Measurements from ENCODE around the gene PIEZO1. TPM values are rescaled to one million over a fixed set of nuclear protein-coding genes. Genes with fewer than 3 reads are reported as not detected.
"Not testable (repeated sequence)": the region's sequence is repeated elsewhere in the genome, so short reads cannot be mapped to it uniquely, and the experiment has no call there.

PIEZO1 gene
- total RNA-seq, 1 donor from 2014 or later: 160 TPM

DNA sequence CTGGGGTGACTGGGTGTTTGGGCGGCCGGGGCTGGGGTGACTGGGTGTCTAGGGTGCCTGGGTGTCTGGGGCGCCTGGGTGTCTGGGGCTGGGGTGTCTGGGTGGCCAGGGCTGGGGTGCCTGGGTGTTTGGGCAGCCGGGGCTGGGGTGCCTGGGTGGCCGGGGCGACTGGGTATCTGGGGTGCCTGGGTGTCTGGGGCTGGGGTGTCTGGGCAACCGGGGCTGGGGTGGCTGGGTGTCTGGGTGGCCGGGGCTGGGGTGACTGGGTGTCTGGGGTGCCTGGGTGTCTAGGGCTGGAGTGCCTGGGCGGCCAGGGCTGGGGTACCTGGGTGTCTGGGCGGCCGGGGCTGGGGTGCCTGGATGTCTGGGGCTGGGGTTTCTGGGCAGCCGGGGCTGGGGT is 40.1 kb upstream of the PIEZO1 start:
- no peak overlapping the region for H3K4me3 Mint-ChIP-seq
- no peak for DNase-seq (ENCODE audit: low spot score in 2 of 2, unreplicated experiment in 2 of 2)
- H3K27ac Mint-ChIP-seq: no peak overlapping the region
- no peaks in the 10 kb centered on the region for H3K27me3 Mint-ChIP-seq (ENCODE audit: low read depth)
- H3K9me3 Mint-ChIP-seq: no peaks in the 10 kb centered on the region
- peaks cover 8% of the 10 kb centered on the region for H3K36me3 Mint-ChIP-seq
- peaks cover under 1% of the 10 kb centered on the region for H3K4me1 Mint-ChIP-seq
- TF ChIP-seq, protein P1, sequence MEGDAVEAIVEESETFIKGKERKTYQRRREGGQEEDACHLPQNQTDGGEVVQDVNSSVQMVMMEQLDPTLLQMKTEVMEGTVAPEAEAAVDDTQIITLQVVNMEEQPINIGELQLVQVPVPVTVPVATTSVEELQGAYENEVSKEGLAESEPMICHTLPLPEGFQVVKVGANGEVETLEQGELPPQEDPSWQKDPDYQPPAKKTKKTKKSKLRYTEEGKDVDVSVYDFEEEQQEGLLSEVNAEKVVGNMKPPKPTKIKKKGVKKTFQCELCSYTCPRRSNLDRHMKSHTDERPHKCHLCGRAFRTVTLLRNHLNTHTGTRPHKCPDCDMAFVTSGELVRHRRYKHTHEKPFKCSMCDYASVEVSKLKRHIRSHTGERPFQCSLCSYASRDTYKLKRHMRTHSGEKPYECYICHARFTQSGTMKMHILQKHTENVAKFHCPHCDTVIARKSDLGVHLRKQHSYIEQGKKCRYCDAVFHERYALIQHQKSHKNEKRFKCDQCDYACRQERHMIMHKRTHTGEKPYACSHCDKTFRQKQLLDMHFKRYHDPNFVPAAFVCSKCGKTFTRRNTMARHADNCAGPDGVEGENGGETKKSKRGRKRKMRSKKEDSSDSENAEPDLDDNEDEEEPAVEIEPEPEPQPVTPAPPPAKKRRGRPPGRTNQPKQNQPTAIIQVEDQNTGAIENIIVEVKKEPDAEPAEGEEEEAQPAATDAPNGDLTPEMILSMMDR (IDR thresholded peaks at IDR 0.05; ENCODE audit: unreplicated experiment): no peak

DNA sequence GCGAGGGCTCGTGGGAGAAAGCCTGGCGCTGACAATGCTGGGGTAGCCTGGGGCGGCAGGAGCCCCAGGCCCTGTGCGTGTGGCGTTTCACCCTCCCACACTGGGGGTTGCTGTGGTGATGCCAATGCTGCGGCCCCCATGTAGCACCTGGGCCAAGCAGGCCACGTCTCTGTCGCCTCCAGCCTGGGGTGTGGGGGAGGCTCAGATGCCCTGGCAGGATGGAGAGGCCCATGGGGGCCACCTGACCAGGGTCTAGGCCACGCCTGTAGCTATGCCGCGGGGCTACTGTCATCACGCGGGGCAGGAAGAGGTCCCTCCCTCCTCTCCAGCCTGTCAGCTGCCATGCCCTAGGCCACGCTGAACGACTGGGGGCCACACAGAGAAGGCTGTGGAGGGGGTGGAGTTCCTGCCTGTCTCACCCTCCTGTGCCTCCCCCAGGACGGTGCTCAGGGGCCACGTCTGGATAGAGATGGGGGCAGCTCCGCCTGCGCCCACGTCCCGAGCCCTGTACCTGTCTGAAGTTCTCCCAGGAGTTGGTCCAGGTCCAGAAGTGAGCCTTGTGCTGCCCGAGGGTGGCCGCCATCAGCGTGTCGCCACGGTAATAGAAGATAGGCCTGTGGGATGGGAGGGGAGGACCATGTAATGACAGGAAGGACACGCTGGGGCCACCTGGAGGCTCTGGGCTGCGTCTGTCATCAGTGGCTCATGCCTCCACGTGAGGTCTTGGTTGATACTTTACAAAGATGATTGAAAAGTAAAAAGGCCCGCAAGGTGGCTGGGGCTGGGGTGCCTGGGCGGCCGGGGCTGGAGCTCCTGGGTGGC is 39.4 kb upstream of the PIEZO1 start:
- no peak for DNase-seq (ENCODE audit: low spot score in 2 of 2, unreplicated experiment in 2 of 2)
- H3K36me3 Mint-ChIP-seq: peaks cover 8% of the 10 kb centered on the region
- H3K9me3 Mint-ChIP-seq: no peaks in the 10 kb centered on the region
- H3K4me1 Mint-ChIP-seq: no peaks in the 10 kb centered on the region
- H3K27ac Mint-ChIP-seq: no peak overlapping the region
- H3K27me3 Mint-ChIP-seq (ENCODE audit: low read depth): no peaks in the 10 kb centered on the region
- TF ChIP-seq, protein P1 (IDR thresholded peaks at IDR 0.05; ENCODE audit: unreplicated experiment): no peak
- no peak overlapping the region for H3K4me3 Mint-ChIP-seq

DNA sequence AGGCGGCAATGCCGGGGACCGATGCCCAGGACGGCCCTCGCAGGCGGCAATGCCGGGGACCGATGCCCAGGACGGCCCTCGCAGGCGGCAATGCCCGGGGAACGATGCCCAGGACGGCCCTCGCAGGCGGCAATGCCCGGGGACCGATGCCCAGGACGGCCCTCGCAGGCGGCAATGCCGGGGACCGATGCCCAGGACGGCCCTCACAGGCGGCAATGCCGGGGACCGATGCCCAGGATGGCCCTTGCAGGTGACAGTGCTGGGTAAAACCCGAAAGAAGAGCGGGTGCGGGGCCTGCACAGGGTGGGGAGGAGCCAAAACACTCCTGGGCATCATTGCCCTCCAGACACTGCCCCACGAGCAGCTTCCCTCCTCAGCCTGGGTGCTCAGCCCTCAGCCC is 38.6 kb upstream of the PIEZO1 start:
- H3K27me3 Mint-ChIP-seq (ENCODE audit: low read depth); H3K4me1 Mint-ChIP-seq; DNase-seq (ENCODE audit: low spot score in 2 of 2, unreplicated experiment in 2 of 2); H3K4me3 Mint-ChIP-seq; H3K36me3 Mint-ChIP-seq; H3K9me3 Mint-ChIP-seq; H3K27ac Mint-ChIP-seq: not testable (repeated sequence)

DNA sequence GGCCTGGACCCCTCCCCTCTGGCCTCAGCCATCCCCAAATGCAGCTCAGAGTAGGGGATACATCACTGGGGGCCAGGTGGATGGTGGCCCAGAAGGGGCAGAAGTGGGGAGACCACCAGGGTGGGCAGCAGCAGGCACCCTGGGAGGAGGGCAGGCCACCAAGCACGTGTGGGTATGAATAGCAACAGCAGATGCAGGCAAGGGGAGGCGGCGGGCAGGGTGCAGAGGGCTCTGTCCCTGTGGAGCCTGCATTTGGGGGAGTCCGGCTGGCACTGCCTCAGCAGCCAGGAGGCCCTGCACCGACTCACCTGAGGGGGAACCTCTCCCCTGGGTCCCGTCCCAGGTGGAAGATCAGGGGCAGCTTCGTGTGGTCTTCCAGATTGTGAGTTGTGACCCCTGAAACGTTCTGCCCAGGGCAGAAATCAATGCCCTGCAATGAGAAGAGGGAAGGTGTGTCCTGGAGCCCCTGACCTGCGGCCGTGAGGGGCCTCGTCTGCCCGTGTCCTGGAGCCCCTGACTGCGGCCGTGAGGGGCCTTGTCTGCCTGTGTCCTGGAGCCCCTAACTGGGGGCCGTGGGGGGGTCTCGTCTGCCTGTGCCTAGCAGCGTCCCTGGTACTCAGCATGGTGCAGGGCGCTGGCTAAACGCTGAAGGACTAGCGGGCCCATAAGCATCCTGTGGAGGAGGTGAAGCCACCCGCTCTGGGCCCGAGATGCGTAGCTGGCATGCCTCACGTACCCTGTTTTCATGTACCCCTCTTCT is 37.4 kb upstream of the PIEZO1 start:
- H3K27me3 Mint-ChIP-seq (ENCODE audit: low read depth): no peaks in the 10 kb centered on the region
- H3K27ac Mint-ChIP-seq: no peak overlapping the region
- peaks cover 8% of the 10 kb centered on the region for H3K36me3 Mint-ChIP-seq
- no peak overlapping the region for H3K4me3 Mint-ChIP-seq
- TF ChIP-seq, protein P1 (IDR thresholded peaks at IDR 0.05; ENCODE audit: unreplicated experiment): no peak
- H3K9me3 Mint-ChIP-seq: no peaks in the 10 kb centered on the region
- DNase-seq (ENCODE audit: low spot score in 2 of 2, unreplicated experiment in 2 of 2): no peak
- H3K4me1 Mint-ChIP-seq: no peaks in the 10 kb centered on the region

DNA sequence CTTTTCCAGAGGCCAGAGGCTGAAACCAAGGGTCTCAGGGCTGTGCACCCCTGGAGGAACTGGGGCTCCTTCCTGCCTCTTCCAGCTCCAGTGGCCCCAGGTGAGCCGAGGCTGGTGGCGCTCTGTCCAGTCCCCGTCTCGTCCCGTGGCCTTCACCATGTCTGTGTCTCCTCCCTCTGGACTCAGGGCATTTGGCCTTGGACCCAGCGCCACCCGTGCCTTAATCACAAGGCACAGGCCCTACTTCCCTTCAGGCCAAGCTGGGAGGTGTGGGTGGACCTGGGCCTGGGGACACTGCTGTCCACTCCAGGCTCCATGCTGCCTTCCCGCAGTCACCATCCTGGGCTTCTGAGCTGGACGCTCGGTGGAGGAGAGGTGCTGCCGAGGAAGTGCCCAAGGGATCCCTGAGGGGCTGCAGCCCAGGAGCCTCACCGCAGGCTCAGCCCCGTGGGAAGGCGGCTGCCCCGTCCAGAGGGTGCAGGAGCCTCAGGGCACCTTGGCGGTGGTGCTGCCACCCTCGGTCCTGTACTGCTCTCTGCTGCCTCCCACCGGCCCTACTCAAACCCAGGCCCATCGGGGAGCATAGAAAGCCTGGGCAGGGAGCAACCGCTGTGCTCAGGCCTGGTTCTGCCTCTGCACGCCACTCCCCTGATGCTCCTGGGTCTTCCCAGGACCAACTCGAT is 36.3 kb upstream of the PIEZO1 start:
- DNase-seq (ENCODE audit: low spot score in 2 of 2, unreplicated experiment in 2 of 2): no peak
- H3K4me1 Mint-ChIP-seq: no peaks in the 10 kb centered on the region
- H3K27ac Mint-ChIP-seq: no peak overlapping the region
- no peak overlapping the region for H3K4me3 Mint-ChIP-seq
- peaks cover 8% of the 10 kb centered on the region for H3K36me3 Mint-ChIP-seq
- TF ChIP-seq, protein P1 (IDR thresholded peaks at IDR 0.05; ENCODE audit: unreplicated experiment): no peak
- H3K27me3 Mint-ChIP-seq (ENCODE audit: low read depth): no peaks in the 10 kb centered on the region
- no peaks in the 10 kb centered on the region for H3K9me3 Mint-ChIP-seq
